GM23248 (cell line): ENCODE data around the gene USE1.

Experiments used
- EZH2 ChIP-seq: fragments of 200-600 bp; sonication (generic); IDR thresholded peaks from 2 replicates; pipeline ENCODE4 v1.6.1; 2018; ENCODE audit warnings: antibody characterized with exemption, mild to moderate bottlenecking; ENCODE audit not compliant: insufficient read depth, poor library complexity, severe bottlenecking
- EZH2phosphoT487 ChIP-seq: fragments of 200-600 bp; sonication (generic); IDR thresholded peaks from 2 replicates; pipeline ENCODE4 v1.6.1; 2018; ENCODE audit warnings: antibody characterized with exemption, moderate library complexity, mild to moderate bottlenecking, low read depth; ENCODE audit not compliant: insufficient read depth

GRCh38 chr19:17235300-17235970 is 20.3 kb downstream of the USE1 start:
- TF ChIP-seq EZH2 (no peak), EZH2phosphoT487 (no peak)
